Testis (tissue), 3 donors: ENCODE data around the gene SERPINB8. TPM values are rescaled to one million over a fixed set of nuclear protein-coding genes. Genes with fewer than 3 reads are reported as not detected.

Experiments
- DNase-seq: peaks from one replicate; pipeline ENCODE4 v3.0.0-alpha.2; 2019
- H3K27ac ChIP-seq, 2 donors: fragments of 200-600 bp; sonication (generic); one replicate each; pipeline ENCODE4 v1.5.1; 2019
- H3K27me3 ChIP-seq: fragments of 200-600 bp; sonication (generic); one replicate; pipeline ENCODE4 v1.5.1; 2019
- H3K36me3 ChIP-seq: fragments of 200-600 bp; sonication (generic); one replicate; pipeline ENCODE4 v1.5.1; 2017; ENCODE audit warnings: low read depth; ENCODE audit errors: missing control alignments
- H3K4me1 ChIP-seq: fragments of 200-600 bp; sonication (generic); one replicate; pipeline ENCODE4 v1.5.1; 2019
- H3K4me3 ChIP-seq, 2 donors: fragments of 200-600 bp; sonication (generic); one replicate each; pipeline ENCODE4 v1.5.1; 2017 to 2019
- H3K9me3 ChIP-seq: fragments of 200-600 bp; sonication (generic); one replicate; pipeline ENCODE4 v1.5.1; 2017
- POLR2A ChIP-seq: fragments of 450-650 bp; IDR thresholded peaks from one replicate; pipeline ENCODE4 v1.6.1; 2017; ENCODE audit warnings: antibody characterized with exemption, mild to moderate bottlenecking, moderate library complexity
- WGBS, 2 donors: methylation state at CpG; one replicate each; pipeline ENCODE4 v1.1.5; 2018; 5-methylcytosine and 5-hydroxymethylcytosine counted together
- intact Hi-C: fragments of 100-400 bp; cut with DNase I; formaldehyde crosslinking; loops from one replicate; pipeline ENCODE4 v1.15.1; 2023; ENCODE audit warnings: low total_unique reads
- polyA plus RNA-seq: library from polyadenylated mRNA; stranded (reverse); fragments of 350-450 nt; fragmentation: Illumina TruSeq; extraction: RNeasy Lipid Tissue Mini Kit (QIAGEN cat#74804); gene quantifications from one replicate; pipeline ENCODE4 v1.2.3, GENCODE V29; 2014; ENCODE audit warnings: low read depth, low replicate concordance; ENCODE audit not compliant: insufficient read depth
- total RNA-seq, 2 donors: library from RNA; depleted of rRNA; stranded (reverse); fragments of >200 nt; gene quantifications; one replicate each; pipeline ENCODE4 v1.2.3, GENCODE V29; 2016
- TF ChIP-seq, protein P1 (sequence below), 3 experiments: fragments of 450-650 bp in 2 of 3; fragments of 200-600 bp in 1 of 3; sonication (generic) in 1 of 3; IDR thresholded peaks; one replicate each; pipeline ENCODE4 v1.5.1; 2016 to 2019; ENCODE audit warnings: antibody characterized with exemption in 3 of 3, mild to moderate bottlenecking in 2 of 3, moderate library complexity in 1 of 3

The SERPINB8 gene
- total and polyA plus RNA-seq, 3 donors from 2014 or later, result 4.9 to 7.2 (median 5.0) TPM

DNA sequence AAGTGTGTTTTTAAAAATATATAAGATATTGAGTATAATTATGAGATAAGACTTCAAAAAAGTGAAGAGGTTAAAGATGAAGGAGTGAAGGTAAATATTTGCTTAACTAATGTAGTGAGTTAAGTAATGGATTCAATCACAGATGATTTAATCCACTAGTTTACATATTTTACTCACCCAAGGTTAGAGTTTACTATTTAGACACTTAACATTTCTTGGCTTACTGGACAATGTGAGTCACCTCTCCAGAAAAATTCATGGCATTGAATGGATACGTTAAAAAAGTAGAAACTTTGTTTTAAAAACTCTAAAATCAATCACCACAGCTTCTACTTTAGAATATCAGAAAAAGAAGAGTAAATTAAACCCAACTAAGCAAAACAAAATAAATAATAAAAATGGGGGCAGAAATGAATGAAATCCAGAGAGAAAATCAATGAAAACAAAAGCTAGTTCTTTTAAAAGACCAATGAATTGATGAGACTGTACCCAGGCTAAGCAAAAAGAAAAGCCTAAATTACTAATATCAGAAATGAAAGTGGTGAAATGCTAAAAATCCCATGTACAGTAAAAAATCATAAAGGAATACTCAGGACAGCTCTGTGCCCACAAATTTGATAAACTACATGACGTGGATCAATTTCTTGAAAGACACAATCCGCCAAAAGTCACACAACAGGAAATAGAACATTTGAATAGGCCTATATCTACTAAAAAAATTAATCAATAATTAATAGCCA lies 22.7 kb upstream of the SERPINB8 start:
- intact Hi-C loops, result no loop called here
- WGBS, 2 donors, result 80 to 91% methylated on average over 3 of the region's 3 CpGs

DNA sequence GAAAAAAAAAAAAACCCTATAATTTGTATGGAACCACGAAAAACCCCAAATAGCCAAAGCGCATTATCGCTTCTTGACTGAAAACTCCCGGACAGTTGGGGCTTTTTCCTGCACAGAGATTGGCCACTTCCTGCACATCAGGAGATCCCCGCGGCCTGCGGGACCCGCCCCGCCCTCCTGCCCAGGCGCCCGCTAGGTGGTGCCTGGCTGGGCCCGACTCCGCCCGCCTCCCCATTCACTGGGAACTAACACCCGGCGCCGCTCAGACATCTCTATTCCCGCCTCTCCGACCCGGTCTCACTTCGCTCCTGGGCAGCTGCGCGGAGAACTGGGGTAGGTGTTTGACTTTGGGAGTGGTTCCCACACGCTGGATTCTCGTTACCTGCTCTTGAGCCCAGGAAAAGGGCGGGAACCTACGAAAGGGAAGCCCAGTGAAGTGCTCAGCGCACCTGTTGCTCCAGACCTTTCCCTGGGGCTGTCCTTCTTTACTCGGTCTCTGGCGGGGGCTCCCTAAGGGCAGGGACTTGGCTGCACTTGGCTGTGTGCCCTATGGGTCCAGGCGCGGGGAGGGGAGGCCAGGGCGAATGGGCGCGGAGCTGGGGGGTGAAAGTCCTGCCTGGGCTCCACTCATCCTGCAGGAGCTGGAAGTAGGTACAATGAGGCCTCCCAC lies 20.7 kb upstream of the SERPINB8 start, which contains the start of gene HMSD:
Gene HMSD, plus strand, starts transcription at position 234 of the 670 bp plus-strand sequence. CDS start 4,155 bp downstream, outside the sequence.
- Histone ChIP-seq H3K9me3 (no peaks in the 10 kb centered on the region), H3K4me1 (no peaks in the 10 kb centered on the region), H3K36me3 (no peaks in the 10 kb centered on the region), H3K4me3 (peak within 1 kb of the TSS; percentile 38 to 41), H3K27me3 (no peaks in the 10 kb centered on the region), H3K27ac (no peak within 1 kb of the TSS)
- no peak for TF ChIP-seq POLR2A
- TF ChIP-seq, protein P1, sequence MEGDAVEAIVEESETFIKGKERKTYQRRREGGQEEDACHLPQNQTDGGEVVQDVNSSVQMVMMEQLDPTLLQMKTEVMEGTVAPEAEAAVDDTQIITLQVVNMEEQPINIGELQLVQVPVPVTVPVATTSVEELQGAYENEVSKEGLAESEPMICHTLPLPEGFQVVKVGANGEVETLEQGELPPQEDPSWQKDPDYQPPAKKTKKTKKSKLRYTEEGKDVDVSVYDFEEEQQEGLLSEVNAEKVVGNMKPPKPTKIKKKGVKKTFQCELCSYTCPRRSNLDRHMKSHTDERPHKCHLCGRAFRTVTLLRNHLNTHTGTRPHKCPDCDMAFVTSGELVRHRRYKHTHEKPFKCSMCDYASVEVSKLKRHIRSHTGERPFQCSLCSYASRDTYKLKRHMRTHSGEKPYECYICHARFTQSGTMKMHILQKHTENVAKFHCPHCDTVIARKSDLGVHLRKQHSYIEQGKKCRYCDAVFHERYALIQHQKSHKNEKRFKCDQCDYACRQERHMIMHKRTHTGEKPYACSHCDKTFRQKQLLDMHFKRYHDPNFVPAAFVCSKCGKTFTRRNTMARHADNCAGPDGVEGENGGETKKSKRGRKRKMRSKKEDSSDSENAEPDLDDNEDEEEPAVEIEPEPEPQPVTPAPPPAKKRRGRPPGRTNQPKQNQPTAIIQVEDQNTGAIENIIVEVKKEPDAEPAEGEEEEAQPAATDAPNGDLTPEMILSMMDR (IDR thresholded peaks at IDR 0.05), result peak in 1 of 3 experiments; percentile 14
- WGBS, 2 donors, result 9 to 15% methylated on average over 24 to 35 of the region's 35 CpGs
- peak; percentile 63 for DNase-seq
- intact Hi-C loops, result no loop called here

More for the DNA sequence above, 22.7 kb upstream of the SERPINB8 start:
- no peak for TF ChIP-seq POLR2A
- TF ChIP-seq, protein P1 (IDR thresholded peaks at IDR 0.05), result no peak
- no peak for DNase-seq
- Histone ChIP-seq H3K4me3 (no peak overlapping the region), H3K9me3 (no peaks in the 10 kb centered on the region), H3K27me3 (no peaks in the 10 kb centered on the region), H3K27ac (no peak overlapping the region), H3K4me1 (no peaks in the 10 kb centered on the region), H3K36me3 (no peaks in the 10 kb centered on the region)

DNA sequence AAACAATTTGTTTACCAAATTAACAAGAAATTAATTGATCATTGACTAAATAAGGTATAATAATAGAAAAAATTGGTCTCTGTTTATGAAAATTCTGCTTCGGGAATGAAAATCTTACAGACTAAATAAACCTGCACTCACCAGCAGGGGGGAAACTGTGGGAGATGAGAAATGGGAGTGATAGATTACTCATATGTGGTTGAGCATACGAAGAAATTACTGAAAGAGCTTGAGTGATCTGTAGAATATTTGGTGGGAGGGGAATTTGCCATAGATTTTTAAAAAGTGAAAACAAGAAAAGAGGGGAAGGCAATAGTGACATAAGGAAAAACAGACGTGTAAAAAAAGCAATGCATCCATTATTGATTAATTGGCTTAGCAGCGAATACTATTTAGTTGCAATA lies 18.6 kb upstream of the SERPINB8 start:
- TF ChIP-seq, protein P1 (IDR thresholded peaks at IDR 0.05), result no peak
- TF ChIP-seq POLR2A, result no peak
- Histone ChIP-seq H3K9me3 (no peaks in the 10 kb centered on the region), H3K4me3 (no peak overlapping the region), H3K27me3 (no peaks in the 10 kb centered on the region), H3K4me1 (no peaks in the 10 kb centered on the region), H3K36me3 (no peaks in the 10 kb centered on the region), H3K27ac (no peak overlapping the region)
- intact Hi-C loops, result no loop called here
- 79 to 85% methylated on average over 4 of the region's 4 CpGs for WGBS, 2 donors
- DNase-seq, result no peak

DNA sequence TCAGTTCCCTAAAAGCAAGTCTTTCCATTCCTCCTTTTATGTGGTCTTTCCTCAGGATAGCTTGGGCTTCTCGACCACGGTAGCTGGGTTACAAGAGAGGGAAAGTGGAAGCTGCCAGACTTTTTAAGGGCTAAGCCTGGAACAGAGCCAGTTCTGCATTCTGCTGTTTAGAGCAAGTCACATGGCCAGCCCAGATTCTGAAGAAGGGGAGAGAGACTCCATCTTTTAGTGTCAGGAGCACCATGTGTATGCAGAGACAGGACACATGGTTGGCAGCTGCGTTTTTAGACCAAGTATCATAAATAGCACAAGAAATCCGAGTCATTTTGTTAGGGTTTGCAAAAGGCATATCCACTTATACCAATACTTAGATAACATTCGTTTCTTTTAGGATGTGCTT lies 16.1 kb upstream of the SERPINB8 start:
- DNase-seq, result no peak

More for the DNA sequence above, 16.1 kb upstream of the SERPINB8 start:
- Histone ChIP-seq H3K4me1 (no peaks in the 10 kb centered on the region), H3K4me3 (no peak overlapping the region), H3K27me3 (no peaks in the 10 kb centered on the region), H3K27ac (no peak overlapping the region), H3K36me3 (no peaks in the 10 kb centered on the region), H3K9me3 (no peaks in the 10 kb centered on the region)
- TF ChIP-seq, protein P1 (IDR thresholded peaks at IDR 0.05), result no peak
- no peak for TF ChIP-seq POLR2A
- intact Hi-C loops, result no loop called here
- whole genome bisulfite sequencing, 2 donors, result 66 to 90% methylated on average over 5 of the region's 5 CpGs
